NCI-H510A (cell line): Measurements from ENCODE around the gene YOD1.

ENCODE experiments used
- DNase-seq: peaks from one replicate; lab custom pipeline; 2025; lab: John Stamatoyannopoulos, UW

YOD1 gene

DNA sequence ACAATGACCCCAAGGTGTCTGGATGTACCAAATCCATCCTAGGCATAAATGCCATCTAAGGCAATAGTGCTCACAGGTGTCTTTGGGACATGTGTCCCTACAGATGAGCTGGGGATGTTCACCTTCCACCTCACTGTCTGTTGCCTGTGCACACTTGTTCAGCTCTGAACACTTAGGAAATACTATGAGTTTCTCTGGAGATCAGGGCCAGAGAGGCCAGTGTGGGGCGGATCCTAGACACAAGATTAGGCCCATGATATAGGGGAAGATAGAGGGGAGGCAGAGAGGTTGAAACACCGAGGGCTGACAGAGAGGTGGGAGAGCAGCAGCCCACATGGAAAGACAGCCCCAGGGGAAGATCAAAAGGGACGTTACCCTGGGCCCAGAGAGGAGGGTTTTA, 44.1 kb downstream of the YOD1 start:
- DNase-seq: no peak

DNA sequence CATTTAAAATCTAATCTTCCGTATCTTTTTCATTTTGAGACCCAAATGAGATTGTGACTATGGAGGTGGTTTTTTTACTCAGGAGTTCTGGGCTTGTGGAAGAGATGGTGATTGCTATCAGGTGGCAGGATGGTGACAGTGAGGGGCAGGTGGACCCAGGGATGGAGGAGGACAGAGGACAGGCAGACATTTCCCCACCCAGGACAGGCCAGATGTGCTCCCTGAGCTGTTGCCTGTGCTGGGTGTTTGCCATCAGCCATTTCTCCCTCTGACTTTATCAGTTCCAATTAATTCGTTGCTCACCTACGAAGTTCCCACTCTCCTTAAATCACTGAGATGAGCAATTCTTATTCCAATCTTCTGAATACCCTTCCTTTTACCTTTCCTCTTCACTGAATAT, 44.9 kb downstream of the YOD1 start:
- no peak for DNase-seq

DNA sequence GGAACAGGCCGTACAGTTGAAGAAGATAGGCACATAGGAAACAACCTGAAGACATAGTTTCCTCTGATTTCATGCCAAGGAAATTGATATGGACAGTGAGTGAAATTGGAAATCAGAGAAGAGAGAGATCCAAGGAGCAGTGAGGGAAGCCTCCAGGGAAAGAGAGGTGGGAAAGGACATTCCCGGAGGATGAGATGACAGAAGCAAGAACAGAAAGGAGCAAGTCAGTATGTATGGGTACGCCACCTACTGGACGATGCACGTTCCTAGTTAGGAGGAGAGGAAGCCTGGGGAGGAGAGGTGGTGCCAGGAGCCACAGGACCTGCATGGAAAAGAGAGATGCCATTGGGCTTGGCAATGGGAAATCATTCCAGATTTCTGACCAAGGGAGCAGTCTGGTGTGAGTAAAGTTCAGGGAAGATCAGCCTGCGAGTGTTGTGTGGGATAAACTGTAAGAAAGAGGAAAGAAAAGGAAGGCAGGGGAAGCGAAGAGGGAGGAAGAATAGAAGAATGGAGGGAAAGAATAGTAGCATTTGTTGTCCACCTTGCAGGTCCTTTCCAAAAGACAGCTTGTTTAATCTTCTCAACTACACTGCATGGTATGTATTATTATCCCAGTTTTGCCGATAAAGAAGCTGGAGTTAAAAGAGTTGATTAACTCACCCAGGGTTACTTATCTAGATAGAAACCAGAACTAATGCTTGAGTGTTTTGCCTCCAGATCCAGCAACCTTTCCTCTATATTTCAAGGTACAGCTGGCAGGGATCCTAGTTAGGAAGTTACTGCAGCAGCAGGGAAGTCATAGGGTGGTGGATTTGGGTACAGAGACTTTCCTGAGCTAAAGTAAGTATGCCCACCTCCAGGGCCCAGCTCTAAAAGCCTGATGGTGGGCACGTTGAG, 45.8 kb downstream of the YOD1 start:
- peak; percentile 45 for DNase-seq

- DNase-seq: no peak
Observed at GRCh38 chr1:207003210-207003609, 47.8 kb downstream of the YOD1 start.

DNA sequence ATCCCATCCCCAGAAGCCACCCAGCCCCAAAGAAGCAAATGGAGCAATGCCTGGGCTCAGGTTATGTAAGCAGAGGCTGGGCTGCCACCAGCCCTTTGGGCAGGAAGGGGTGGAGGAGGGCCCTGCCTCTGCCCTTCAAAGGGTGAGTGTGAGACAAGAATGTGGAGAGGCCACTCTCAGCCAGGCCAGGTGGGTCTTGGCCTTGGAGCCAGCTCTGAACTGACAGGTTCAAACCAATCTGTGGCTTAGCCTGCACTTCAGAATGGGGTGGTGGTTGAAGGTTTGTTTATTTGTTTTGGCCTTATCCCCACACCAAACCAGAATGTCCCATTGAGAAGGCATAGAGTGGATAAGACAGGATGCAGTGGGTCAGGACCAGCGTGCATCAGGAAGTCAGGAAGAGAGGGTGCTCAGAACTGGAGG, 48.3 kb downstream of the YOD1 start:
- peak; percentile 62 for DNase-seq

DNA sequence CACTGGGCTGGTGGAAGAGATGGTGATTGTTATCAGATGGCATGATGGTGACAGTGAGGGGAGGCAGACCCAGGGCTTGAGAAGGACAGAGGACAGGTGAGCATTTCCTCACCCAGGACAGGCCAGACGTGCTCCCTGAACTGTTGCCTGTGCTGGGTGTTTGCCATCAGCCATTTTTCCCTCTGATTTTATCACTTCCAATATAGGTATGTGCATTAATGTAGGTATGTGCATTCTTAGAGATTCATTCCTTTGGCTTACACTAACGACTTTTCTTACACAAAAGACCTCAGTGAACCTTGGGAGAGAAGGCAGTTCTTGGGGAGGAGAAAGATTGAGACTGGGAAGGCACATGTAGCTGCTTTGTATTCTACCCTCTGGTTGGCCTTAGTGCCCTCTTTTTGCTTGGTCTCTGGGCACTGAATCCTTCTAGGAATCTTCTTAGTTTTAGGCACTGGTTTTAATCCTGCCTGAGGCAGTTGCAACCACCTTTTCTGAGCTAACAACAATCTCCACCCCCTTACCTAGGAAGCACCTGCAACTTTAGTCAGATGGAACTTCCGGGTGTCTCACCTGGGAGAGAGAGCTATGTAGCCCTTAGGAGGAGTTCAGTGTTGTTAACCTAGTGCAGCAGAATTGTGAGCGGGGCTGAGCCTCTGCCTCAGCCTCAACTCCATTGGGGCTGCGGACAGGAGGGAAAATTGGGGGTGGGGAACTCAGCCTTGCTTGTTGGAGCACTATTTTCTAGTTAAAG, 49.3 kb downstream of the YOD1 start:
- DNase-seq: peak; percentile 58

GRCh38 chr1:207000651-207001291, 50.2 kb downstream of the YOD1 start:
- no peak for DNase-seq

DNA sequence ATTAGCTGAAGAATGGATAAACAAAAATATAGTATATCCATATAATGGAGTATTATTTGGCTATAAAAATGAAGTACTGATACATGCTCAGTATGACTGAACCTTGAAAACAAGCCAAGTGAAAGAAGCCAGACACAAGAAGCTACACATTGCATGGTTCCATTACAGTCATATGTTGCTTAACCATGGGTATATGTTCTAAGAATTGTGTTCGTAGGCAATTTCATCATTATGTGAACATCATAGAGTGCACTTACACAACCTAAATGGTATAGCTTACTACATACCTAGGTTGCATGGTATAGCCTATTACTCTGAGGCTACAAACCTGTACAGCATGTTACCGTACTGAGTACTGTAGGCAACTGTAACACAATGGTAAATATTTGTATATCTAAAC, 52.2 kb downstream of the YOD1 start:
- DNase-seq: no peak
